Measurements from ENCODE around the gene BCL6B. TPM values are rescaled to one million over a fixed set of nuclear protein-coding genes. Genes with fewer than 3 reads are reported as not detected.
A peak's percentile ranks its signal among the peaks of the same experiment; 100 is the strongest.

The BCL6B gene
- total and polyA plus RNA-seq, 2 of the 4 experiments (the other 2 are of a cell fraction), result not detected

- Histone ChIP-seq H3K4me2 (ENCODE audit: low read depth, low read length) (no peak overlapping the region), H3K9me1 (ENCODE audit: insufficient read depth, low read length) (no peaks in the 10 kb centered on the region; the same call in 1 of the 2 replicates), H4K5ac (ENCODE audit: low read depth, low read length) (no peak overlapping the region), H2AK9ac (replicated peaks; ENCODE audit: low read depth, low read length, poor library complexity) (peak overlapping the region; percentile 83), H2BK5ac (ENCODE audit: low read depth, low read length, poor library complexity, severe bottlenecking) (no peak overlapping the region), H2AK5ac (ENCODE audit: low read depth, low read length) (no peak overlapping the region), H4K8ac (ENCODE audit: low read depth in 2 of 2, low read length in 2 of 2) (no peak overlapping the region), H4K20me1 (ENCODE audit: insufficient read depth, low read length) (no peaks in the 10 kb centered on the region), H3K14ac (replicated peaks; ENCODE audit: low read depth, low read length) (no peak overlapping the region), H3K23ac (ENCODE audit: low read depth, low read length) (no peak overlapping the region), H4K91ac (ENCODE audit: insufficient read depth, low read depth, low read length) (no peak overlapping the region), H3K18ac (ENCODE audit: low read depth, low read length) (no peak overlapping the region), H3K56ac (ENCODE audit: extremely low read depth, insufficient read depth, low read length) (no peak overlapping the region; the same call in 1 of the 2 replicates), H2BK15ac (ENCODE audit: low read depth, low read length) (no peak overlapping the region), H3K27me3 (ENCODE audit: control insufficient read depth, insufficient read depth, low read length) (no peaks in the 10 kb centered on the region), H2BK20ac (ENCODE audit: low read depth, low read length) (no peak overlapping the region), H2AFZ (replicated peaks; ENCODE audit: low read length, poor library complexity) (no peak overlapping the region), H3K79me1 (ENCODE audit: low read depth in 1 of 2, low read length in 2 of 2) (peaks cover 10 to 40% of the 10 kb centered on the region in 2 experiments; a peak in 3 of 4 replicates), H3K4me1 (ENCODE audit: control insufficient read depth, insufficient read depth, low read length) (peaks cover 8% of the 10 kb centered on the region; the same call in 1 of the 2 replicates), H3K9ac (ENCODE audit: low read depth, low read length) (no peak overlapping the region), H3K36me3 (ENCODE audit: control insufficient read depth, insufficient read depth, low read length) (0 out of 2 replicates have a peak, but pooled peaks cover 2% of the 10 kb centered on the region), H3K27ac (ENCODE audit: insufficient read depth, low read length) (no peak overlapping the region), H3K9me3 (ENCODE audit: control insufficient read depth, insufficient read depth, low read length) (no peaks in the 10 kb centered on the region), H2BK120ac (ENCODE audit: low read depth, low read length) (no peak overlapping the region), H3K4me3 (ENCODE audit: insufficient read depth, low read depth, low read length) (no peak overlapping the region), H3K4ac (ENCODE audit: low read depth, low read length) (no peak overlapping the region; the same call in 1 of the 2 replicates)
- in situ Hi-C loops (cut with MboI; ENCODE audit: low sequenced_read_pairs), result loop anchor here (10.0 kb wide), 1 partner anchor 352 kb away; no protein-coding TSS in a partner anchor
- intact Hi-C loops (cut with micrococcal nuclease), result no loop called here
- no CpG with 5 or more reads among the region's 3 CpGs for WGBS, 2 experiments (ENCODE audit: extremely low coverage in 2 of 2, insufficient read length in 1 of 2)
- POLR2A ChIA-PET (ENCODE audit: unreplicated experiment), result no interaction called here
- no TSS peak for BruUV-seq (replicated peaks)
- CTCF ChIA-PET, result no interaction called here
- TF ChIP-seq POLR2A (IDR thresholded peaks at IDR 0.05; ENCODE audit: low read depth, low read length) (no peak), MAFK (IDR thresholded peaks at IDR 0.05; ENCODE audit: low read depth, low read length) (no peak), MAZ (IDR thresholded peaks at IDR 0.05; ENCODE audit: borderline replicate concordance, low read depth, low read length) (no peak), CHD1 (IDR thresholded peaks at IDR 0.05; ENCODE audit: low read depth, low read length) (no peak), NFE2L2 (IDR thresholded peaks at IDR 0.05; ENCODE audit: low read depth, low read length) (no peak), CEBPB (IDR thresholded peaks at IDR 0.05; ENCODE audit: low read depth, low read length) (no peak), RAD21 (IDR thresholded peaks at IDR 0.05; ENCODE audit: low read length) (no peak), BHLHE40 (IDR thresholded peaks at IDR 0.05; ENCODE audit: low read depth, low read length) (no peak), RCOR1 (IDR thresholded peaks at IDR 0.05; ENCODE audit: insufficient replicate concordance, low read length) (no peak), MXI1 (IDR thresholded peaks at IDR 0.05; ENCODE audit: borderline replicate concordance, low read depth, low read length) (no peak), USF2 (IDR thresholded peaks at IDR 0.05; ENCODE audit: low read depth, low read length) (no peak)
- no peak for ATAC-seq (ENCODE audit: low read depth)
- DNase-seq, result no peak
- dilution Hi-C loops (cut with HindIII; ENCODE audit: low sequenced_read_pairs, unreplicated experiment), result no loop called here
Observed at GRCh38 chr17:7016418-7016817, 6.4 kb upstream of the BCL6B start.
